Measurements from ENCODE around the gene FAM162A. TPM values are rescaled to one million over a fixed set of nuclear protein-coding genes. Genes with fewer than 3 reads are reported as not detected.
"Not testable (repeated sequence)": the region's sequence is repeated elsewhere in the genome, so short reads cannot be mapped to it uniquely, and the experiment has no call there.

Gene FAM162A
- total RNA-seq, 1 donor from 2014 or later: 23.6 TPM

DNA sequence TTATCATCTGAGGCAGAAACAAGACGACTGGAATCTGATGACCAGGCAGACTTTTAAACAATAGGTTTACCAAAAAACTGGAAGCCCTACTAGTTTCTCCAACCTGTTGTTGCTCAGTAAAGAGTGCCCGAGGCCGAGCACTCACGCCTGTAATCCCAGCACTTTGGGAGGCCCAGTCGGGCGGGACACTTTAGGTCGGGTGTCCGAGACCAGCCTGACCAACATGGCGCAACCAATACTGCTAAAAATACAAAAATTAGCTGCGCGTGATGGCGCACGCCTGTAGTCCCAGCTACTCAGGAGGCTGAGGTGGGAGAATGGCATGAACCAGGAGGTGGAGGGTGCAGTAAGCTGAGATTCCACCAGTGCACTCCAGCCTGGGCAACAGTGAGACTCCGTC lies 33.0 kb downstream of the FAM162A start:
- no peak for DNase-seq (ENCODE audit: low read depth, low spot score)

DNA sequence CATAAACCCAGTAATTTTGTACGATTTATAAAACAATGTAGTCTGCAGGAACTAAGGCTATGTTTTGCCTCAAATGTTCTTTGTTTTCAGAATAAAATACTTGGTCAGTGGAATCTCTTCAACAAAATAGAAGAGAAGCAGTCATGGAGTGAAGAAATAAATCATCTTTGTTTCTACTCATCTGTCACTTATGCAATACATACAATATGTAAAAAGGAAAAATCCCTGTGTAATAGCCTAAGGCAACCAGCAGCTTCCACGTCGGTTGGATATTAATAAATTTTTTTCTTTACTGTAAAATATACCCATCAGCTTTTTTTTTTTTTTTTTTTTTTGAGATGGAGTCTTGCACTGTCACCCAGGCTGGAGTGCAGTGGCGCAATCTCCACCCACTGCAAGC lies 37.1 kb downstream of the FAM162A start:
- no peak for DNase-seq (ENCODE audit: low read depth, low spot score)

GRCh38 chr3:122421836-122422235 lies 37.9 kb downstream of the FAM162A start:
- no peak for DNase-seq (ENCODE audit: low read depth, low spot score)

GRCh38 chr3:122427857-122428471 lies 44.0 kb downstream of the FAM162A start:
- DNase-seq (ENCODE audit: low read depth, low spot score): no peak

- DNase-seq (ENCODE audit: low read depth, low spot score): no peak
Observed at GRCh38 chr3:122430371-122430770, 46.4 kb downstream of the FAM162A start.

- DNase-seq (ENCODE audit: low read depth, low spot score): no peak
Observed at GRCh38 chr3:122435950-122436349, 52.0 kb downstream of the FAM162A start.

DNA sequence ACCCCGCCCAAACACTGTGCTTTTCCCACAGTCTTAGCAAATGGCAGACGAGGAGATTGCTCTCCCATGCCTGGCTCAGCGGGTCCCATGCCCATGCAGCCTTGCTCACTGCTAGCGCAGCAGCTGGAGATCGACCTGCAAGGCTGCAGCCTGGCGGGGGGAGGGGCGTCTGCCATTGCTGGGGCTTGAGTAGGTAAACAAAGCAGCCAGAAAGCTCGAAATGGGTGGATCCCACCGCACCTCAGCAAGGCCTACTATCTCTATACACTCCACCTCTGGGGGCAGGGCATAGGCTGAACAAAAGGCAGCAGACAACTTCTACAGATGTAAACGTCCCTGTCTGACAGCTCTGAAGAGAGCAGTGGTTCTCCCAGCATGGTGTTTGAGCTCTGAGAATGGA lies 59.1 kb downstream of the FAM162A start:
- DNase-seq (ENCODE audit: low read depth, low spot score): no peak

- not testable (repeated sequence) for DNase-seq (ENCODE audit: low read depth, low spot score)
Observed at GRCh38 chr3:122443762-122444490, 59.9 kb downstream of the FAM162A start.

DNA sequence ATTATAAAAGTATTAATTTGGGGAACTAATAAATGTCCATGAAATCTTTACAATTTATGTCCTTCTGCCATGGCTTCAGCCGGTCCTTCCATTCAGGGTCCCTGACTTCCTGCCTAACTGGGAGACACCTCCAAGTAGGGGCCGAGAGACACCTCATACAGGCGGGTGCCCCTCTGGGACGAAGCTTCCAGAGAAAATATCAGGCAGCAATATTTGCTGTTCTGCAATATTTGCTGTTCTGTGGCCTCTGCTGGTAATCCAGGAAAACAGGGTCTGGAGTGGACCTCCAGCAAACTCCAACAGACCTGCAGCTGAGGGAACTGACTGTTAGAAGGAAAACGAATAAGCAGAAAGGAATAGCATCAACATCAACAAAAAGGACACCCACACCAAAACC lies 60.5 kb downstream of the FAM162A start:
- DNase-seq (ENCODE audit: low read depth, low spot score): not testable (repeated sequence)

- not testable (repeated sequence) for DNase-seq (ENCODE audit: low read depth, low spot score)
Observed at GRCh38 chr3:122448218-122448617, 64.2 kb downstream of the FAM162A start.

DNA sequence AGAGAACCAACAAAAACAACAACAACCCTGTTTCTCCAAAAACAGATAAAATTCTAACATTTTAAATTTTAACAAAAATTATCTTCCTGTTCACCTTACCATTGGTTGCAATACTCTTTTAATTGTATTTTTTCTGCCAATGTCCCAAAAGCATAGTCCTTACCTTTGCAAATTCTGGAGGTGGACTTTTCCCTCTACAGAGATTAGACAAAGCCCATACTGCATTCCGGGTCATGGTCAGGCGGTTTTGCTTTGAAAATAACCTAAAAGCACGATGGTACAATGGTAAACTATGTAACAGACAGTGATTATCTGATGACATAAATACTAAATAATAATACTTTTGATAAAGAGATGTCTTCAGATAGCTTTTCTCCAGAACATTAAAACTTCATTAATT lies 67.4 kb downstream of the FAM162A start:
- no peak for DNase-seq (ENCODE audit: low read depth, low spot score)

- no peak for DNase-seq (ENCODE audit: low read depth, low spot score)
Observed at GRCh38 chr3:122456074-122456473, 72.1 kb downstream of the FAM162A start.

DNA sequence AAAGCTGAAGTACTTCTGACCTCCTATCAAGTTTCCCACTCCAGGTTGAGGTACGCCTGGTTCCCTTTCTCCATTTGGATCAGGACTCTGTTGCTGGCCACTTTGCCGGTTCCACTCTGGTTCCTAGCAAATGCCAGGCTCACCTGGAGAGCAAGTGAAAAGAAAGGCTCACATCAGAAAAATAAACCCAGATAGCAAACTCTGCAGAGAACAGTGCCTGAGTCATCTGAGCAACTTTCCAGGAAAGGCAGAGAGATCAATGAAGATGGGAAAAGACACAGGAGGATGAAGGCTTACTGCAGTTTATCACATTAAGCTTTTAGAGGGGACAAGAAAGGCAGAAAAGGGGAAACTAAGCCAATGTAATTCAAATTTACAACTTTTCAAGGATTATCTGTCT lies 73.7 kb downstream of the FAM162A start:
- no peak for DNase-seq (ENCODE audit: low read depth, low spot score)

- DNase-seq (ENCODE audit: low read depth, low spot score): peak; percentile 5
Observed at GRCh38 chr3:122458992-122459391, 75.0 kb downstream of the FAM162A start.

DNA sequence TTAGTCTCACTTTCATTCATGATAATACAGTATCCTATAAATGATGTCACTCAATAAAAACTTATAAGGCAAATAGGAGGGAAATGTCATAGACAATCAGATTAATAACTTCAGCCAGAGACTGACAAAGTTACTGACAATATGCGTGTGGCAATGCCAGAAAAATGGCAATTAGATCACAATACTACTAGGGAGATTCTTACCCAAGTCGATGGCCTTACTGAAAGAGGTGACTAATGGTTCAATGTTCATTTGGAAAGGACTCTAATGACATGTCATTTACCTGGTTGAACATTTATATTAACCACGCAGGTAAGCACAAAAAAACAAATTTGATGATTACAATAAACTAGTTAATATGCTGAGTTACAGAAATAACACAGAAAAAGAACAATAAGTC lies 77.8 kb downstream of the FAM162A start:
- no peak for DNase-seq (ENCODE audit: low read depth, low spot score)

Other genes with a start within 250 kb of the FAM162A start
- gene CASR, start 200.5 kb upstream of the FAM162A start, total RNA-seq: not detected in 2 replicates
- not detected in 2 replicates for gene CSTA, start 58.9 kb upstream of the FAM162A start, total RNA-seq
- 38.3 and 74.0 TPM in 2 replicates for gene MIX23, start 951 bp upstream of the FAM162A start, total RNA-seq
- gene WDR5B, start 31.9 kb downstream of the FAM162A start, total RNA-seq: 3.0 and 3.5 TPM in 2 replicates
- gene KPNA1, start 130.8 kb downstream of the FAM162A start, total RNA-seq: 40.7 and 55.4 TPM in 2 replicates
- 16.8 and 23.5 TPM in 2 replicates for gene PARP9, start 180.1 kb downstream of the FAM162A start, total RNA-seq
- gene DTX3L, start 180.2 kb downstream of the FAM162A start, total RNA-seq: 13.1 and 21.5 TPM in 2 replicates
- 0.07 and 0.25 TPM in 2 replicates for gene PARP15, start 193.5 kb downstream of the FAM162A start, total RNA-seq